WTC11 (cell line): Measurements from ENCODE around the gene INO80B. TPM values are rescaled to one million over a fixed set of nuclear protein-coding genes. Genes with fewer than 3 reads are reported as not detected.

Experiments
- ATAC-seq: fragments of 200-7000 bp; cut with Tn5 transposase; 2 replicates; pipeline ENCODE4 v1.10.0; 2021; ENCODE audit warnings: mild to moderate bottlenecking, moderate library complexity
- CTCF ChIA-PET: fragments of 300-600 bp; sonication (Branson Sonifier 250); formaldehyde crosslinking; loops from one replicate; lab custom pipeline; 2021; ENCODE audit warnings: antibody characterized with exemption; lab: Charles Lee
- POLR2A ChIA-PET: fragments of 350-600 bp; sonication (Branson Sonifier 250); formaldehyde crosslinking; loops from one replicate; lab custom pipeline; 2021; ENCODE audit warnings: antibody characterized with exemption; lab: Charles Lee
- DNase-seq: peaks from one replicate; pipeline ENCODE4 v3.0.0; 2021; ENCODE audit warnings: low spot score
- H3K27ac Mint-ChIP-seq: 2 replicates; pipeline ENCODE4 v1.8.0; 2021; ENCODE audit warnings: mixed read lengths
- H3K27me3 Mint-ChIP-seq: 2 replicates; pipeline ENCODE4 v1.8.0; 2021; ENCODE audit warnings: low read depth, mild to moderate bottlenecking, moderate library complexity, mixed read lengths
- H3K36me3 Mint-ChIP-seq: 2 replicates; pipeline ENCODE4 v1.8.0; 2021; ENCODE audit warnings: mixed read lengths
- H3K4me1 Mint-ChIP-seq: 2 replicates; pipeline ENCODE4 v1.8.0; 2022; ENCODE audit warnings: mixed read lengths
- H3K4me3 Mint-ChIP-seq: 2 replicates; pipeline ENCODE4 v1.8.0; 2021; ENCODE audit warnings: mild to moderate bottlenecking, moderate library complexity, mixed read lengths
- H3K9me3 Mint-ChIP-seq: 2 replicates; pipeline ENCODE4 v1.8.0; 2021; ENCODE audit warnings: mixed read lengths
- EMX1 ChIP-seq: fragments of 250-450 bp; sonication (Bioruptor Pico); IDR thresholded peaks from 2 replicates; pipeline ENCODE4 v1.8.0; 2021; ENCODE audit warnings: mild to moderate bottlenecking
- ESRRA ChIP-seq: sonication (generic); formaldehyde crosslinking; IDR thresholded peaks from 2 replicates; pipeline ENCODE4 v1.8.1; 2022; ENCODE audit warnings: mild to moderate bottlenecking, missing genetic modification reagents, borderline replicate concordance
- GABPB1 ChIP-seq: sonication (generic); formaldehyde crosslinking; IDR thresholded peaks from 2 replicates; pipeline ENCODE4 v1.8.1; 2023; ENCODE audit warnings: mild to moderate bottlenecking, missing genetic modification reagents
- GRHL2 ChIP-seq: fragments of 250-450 bp; sonication (Bioruptor Pico); IDR thresholded peaks from 2 replicates; pipeline ENCODE4 v1.8.0; 2022; ENCODE audit warnings: mild to moderate bottlenecking, moderate library complexity; ENCODE audit not compliant: insufficient replicate concordance, severe bottlenecking
- GTF2I ChIP-seq: fragments of 250-450 bp; sonication (Bioruptor Pico); conservative IDR thresholded peaks from 2 replicates; pipeline ENCODE4 v1.4.0; 2021; ENCODE audit warnings: mild to moderate bottlenecking
- KAT7 ChIP-seq: sonication (generic); formaldehyde crosslinking; IDR thresholded peaks from 2 replicates; pipeline ENCODE4 v1.8.1; 2023; ENCODE audit warnings: missing genetic modification reagents, mild to moderate bottlenecking, borderline replicate concordance
- NR1H2 ChIP-seq: sonication (generic); formaldehyde crosslinking; IDR thresholded peaks from 2 replicates; pipeline ENCODE4 v1.9.0; 2021; ENCODE audit warnings: mild to moderate bottlenecking, moderate library complexity, missing genetic modification reagents
- RELA ChIP-seq: sonication (generic); formaldehyde crosslinking; IDR thresholded peaks from 2 replicates; pipeline ENCODE4 v1.8.1; 2022; ENCODE audit warnings: missing genetic modification reagents, mild to moderate bottlenecking, borderline replicate concordance
- ZNF263 ChIP-seq: sonication (generic); formaldehyde crosslinking; IDR thresholded peaks from 2 replicates; pipeline ENCODE4 v1.8.1; 2022; ENCODE audit warnings: low read depth, mild to moderate bottlenecking, moderate library complexity, missing genetic modification reagents
- ZNF671 ChIP-seq: fragments of 250-450 bp; sonication (Bioruptor Pico); IDR thresholded peaks from 2 replicates; pipeline ENCODE4 v1.8.0; 2021; ENCODE audit warnings: mild to moderate bottlenecking
- total RNA-seq: library from RNA; stranded (reverse); gene quantifications from 3 replicates; pipeline ENCODE4 v1.2.3, GENCODE V29; 2021
- TF ChIP-seq, protein P1 (sequence below): sonication (generic); formaldehyde crosslinking; IDR thresholded peaks from 2 replicates; pipeline ENCODE4 v1.8.1; 2023; ENCODE audit warnings: mild to moderate bottlenecking, missing genetic modification reagents, borderline replicate concordance
- TF ChIP-seq, protein P2 (sequence below): fragments of 250-450 bp; sonication (Bioruptor Pico); conservative IDR thresholded peaks from 2 replicates; pipeline ENCODE4 v1.9.0; 2021; ENCODE audit warnings: mild to moderate bottlenecking
- TF ChIP-seq, protein P3 (sequence below): sonication (generic); formaldehyde crosslinking; IDR thresholded peaks from 2 replicates; pipeline ENCODE4 v1.8.1; 2022; ENCODE audit warnings: mild to moderate bottlenecking, missing genetic modification reagents, moderate library complexity, borderline replicate concordance
- TF ChIP-seq, protein P4 (sequence below): sonication (generic); formaldehyde crosslinking; IDR thresholded peaks from 2 replicates; pipeline ENCODE4 v1.8.1; 2023; ENCODE audit warnings: mild to moderate bottlenecking, missing genetic modification reagents
- TF ChIP-seq, protein P5 (sequence below): sonication (generic); formaldehyde crosslinking; IDR thresholded peaks from 2 replicates; pipeline ENCODE4 v1.8.0; 2022; ENCODE audit warnings: mild to moderate bottlenecking, missing genetic modification reagents
- TF ChIP-seq, protein P6 (sequence below): fragments of 250-450 bp; sonication (Bioruptor Pico); IDR thresholded peaks from 2 replicates; pipeline ENCODE4 v1.8.0; 2021; ENCODE audit warnings: mild to moderate bottlenecking
- TF ChIP-seq, protein P7 (sequence below): sonication (generic); formaldehyde crosslinking; IDR thresholded peaks from 2 replicates; pipeline ENCODE4 v1.8.1; 2022; ENCODE audit warnings: missing genetic modification reagents, borderline replicate concordance
- TF ChIP-seq, protein P8 (sequence below): sonication (generic); formaldehyde crosslinking; IDR thresholded peaks from 2 replicates; pipeline ENCODE4 v1.8.1; 2022; ENCODE audit warnings: mild to moderate bottlenecking, moderate library complexity, missing genetic modification reagents
- TF ChIP-seq, protein P9 (sequence below): fragments of 250-450 bp; sonication (Bioruptor Pico); IDR thresholded peaks from 2 replicates; pipeline ENCODE4 v1.9.0; 2021; ENCODE audit warnings: moderate library complexity, mild to moderate bottlenecking, inconsistent platforms, borderline replicate concordance

Gene INO80B
- total RNA-seq, 1 experiment from 2014 or later = 20.2 TPM

DNA sequence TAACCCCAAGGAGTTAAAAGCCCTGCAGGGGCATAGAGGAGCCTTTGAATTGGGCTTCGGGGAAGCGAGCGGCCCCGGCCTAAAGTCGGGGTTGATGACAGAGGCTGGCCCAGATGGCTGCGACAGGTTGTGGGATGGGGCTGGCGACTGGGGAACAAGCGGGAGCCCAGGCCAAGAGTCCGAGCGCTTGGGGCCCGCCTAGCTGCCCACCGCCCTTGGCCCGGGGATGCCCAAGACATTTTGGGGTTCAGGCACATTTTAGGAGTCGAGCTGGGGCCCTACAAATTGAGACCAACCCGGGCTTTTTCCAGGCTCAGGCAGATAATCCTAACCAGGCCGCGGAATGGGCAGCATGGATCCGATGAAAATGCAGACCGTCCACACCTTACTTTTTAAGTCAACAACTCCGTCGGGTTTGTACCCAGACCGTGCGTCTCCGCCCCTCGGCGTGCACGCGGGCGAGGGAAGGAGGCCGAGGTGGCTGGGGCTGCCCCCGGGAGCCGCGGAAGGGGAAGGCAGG, 13.7 kb upstream of the INO80B start (continued):
- TF ChIP-seq, protein P1, sequence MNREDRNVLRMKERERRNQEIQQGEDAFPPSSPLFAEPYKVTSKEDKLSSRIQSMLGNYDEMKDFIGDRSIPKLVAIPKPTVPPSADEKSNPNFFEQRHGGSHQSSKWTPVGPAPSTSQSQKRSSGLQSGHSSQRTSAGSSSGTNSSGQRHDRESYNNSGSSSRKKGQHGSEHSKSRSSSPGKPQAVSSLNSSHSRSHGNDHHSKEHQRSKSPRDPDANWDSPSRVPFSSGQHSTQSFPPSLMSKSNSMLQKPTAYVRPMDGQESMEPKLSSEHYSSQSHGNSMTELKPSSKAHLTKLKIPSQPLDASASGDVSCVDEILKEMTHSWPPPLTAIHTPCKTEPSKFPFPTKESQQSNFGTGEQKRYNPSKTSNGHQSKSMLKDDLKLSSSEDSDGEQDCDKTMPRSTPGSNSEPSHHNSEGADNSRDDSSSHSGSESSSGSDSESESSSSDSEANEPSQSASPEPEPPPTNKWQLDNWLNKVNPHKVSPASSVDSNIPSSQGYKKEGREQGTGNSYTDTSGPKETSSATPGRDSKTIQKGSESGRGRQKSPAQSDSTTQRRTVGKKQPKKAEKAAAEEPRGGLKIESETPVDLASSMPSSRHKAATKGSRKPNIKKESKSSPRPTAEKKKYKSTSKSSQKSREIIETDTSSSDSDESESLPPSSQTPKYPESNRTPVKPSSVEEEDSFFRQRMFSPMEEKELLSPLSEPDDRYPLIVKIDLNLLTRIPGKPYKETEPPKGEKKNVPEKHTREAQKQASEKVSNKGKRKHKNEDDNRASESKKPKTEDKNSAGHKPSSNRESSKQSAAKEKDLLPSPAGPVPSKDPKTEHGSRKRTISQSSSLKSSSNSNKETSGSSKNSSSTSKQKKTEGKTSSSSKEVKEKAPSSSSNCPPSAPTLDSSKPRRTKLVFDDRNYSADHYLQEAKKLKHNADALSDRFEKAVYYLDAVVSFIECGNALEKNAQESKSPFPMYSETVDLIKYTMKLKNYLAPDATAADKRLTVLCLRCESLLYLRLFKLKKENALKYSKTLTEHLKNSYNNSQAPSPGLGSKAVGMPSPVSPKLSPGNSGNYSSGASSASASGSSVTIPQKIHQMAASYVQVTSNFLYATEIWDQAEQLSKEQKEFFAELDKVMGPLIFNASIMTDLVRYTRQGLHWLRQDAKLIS (CRISPR knock-in tag) = no peak
- no peak for TF ChIP-seq ZNF263 (CRISPR knock-in tag)
- TF ChIP-seq, protein P2, sequence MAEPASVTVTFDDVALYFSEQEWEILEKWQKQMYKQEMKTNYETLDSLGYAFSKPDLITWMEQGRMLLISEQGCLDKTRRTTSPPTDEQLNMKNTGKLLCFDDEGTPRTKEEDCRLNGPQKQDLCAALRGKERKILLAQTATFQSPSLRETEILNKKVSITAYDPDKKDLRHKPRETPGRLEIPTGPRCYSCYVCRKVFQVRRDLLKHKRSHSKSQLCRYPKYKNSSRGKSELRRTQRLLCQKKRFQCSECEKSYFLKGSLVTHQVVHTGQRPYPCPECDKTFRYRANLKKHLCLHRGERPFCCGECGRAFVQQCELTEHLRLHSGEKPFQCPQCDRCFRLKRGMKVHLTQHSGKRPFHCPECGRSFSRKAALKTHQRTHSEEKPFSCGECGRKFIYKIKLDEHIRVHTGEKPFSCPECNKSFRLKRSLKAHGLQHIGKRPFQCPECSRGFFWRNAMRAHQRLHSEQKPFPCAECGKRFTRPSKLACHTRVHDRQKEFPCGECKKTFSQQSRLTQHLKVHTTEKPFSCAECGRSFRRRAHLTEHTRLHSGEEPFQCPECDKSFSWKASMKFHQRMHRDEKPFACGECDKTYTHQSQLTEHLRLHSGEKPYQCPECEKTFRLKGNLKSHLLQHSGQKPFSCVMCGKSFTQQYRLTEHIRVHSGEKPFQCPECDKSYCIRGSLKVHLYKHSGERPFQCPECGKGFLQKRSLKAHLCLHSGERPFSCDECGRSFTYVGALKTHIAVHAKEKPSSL = no peak
- TF ChIP-seq, protein P3, sequence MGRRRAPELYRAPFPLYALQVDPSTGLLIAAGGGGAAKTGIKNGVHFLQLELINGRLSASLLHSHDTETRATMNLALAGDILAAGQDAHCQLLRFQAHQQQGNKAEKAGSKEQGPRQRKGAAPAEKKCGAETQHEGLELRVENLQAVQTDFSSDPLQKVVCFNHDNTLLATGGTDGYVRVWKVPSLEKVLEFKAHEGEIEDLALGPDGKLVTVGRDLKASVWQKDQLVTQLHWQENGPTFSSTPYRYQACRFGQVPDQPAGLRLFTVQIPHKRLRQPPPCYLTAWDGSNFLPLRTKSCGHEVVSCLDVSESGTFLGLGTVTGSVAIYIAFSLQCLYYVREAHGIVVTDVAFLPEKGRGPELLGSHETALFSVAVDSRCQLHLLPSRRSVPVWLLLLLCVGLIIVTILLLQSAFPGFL = no peak; the same call in 1 of the 2 replicates

DNA sequence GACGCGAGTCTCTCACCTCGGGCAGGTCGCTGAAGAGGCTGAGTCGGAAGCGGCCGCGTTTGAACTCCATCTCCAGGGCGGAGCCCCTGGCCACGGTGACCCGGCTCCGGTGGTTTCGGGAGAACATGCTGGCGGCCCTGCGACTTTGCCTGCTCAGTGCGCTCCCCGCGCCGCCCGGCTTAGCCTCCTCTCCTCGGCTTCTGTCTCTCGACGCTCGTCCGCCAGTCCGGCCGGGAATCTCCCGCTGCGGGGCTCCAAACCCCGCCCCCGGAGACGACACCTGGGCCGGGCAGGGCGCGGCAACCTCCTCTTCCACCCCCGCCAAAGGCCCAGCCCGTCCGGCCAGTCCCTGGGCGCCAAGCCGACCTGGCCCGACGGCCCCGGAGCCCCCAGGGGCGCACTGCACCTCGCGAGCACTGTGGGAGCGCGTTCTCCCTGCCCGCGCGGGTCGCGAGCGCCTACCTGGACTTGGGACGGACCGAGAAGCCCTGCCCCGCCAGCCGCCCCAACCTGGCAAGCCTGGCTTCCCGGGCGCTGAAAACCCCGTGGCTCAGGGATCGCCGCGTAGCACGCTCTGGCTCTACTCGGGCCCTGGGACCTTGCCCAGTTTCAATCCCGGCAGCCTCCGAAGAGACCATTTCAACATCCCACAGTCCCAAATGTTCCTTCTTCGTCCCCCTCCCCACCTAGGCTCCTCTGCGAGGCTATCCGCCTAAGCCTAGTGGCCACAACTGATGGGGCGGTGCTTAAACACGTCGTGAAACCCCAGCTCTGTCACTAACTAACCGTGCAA, 13.0 kb upstream of the INO80B start, which contains the start of gene RTKN:
Gene RTKN, minus strand, starts transcription at position 248 of the 793 bp plus-strand sequence. Its CDS starts 121 bp downstream, at position 127.
- DNase-seq (peak; percentile 88), ATAC-seq (peak; percentile 50)
- H3K4me3 Mint-ChIP-seq = peak within 1 kb of the TSS; percentile 99
- H3K4me1 Mint-ChIP-seq = peaks cover 40% of the 10 kb centered on the region
- peak within 1 kb of the TSS; percentile 100 for H3K27ac Mint-ChIP-seq
- H3K27me3 Mint-ChIP-seq = peaks cover 12% of the 10 kb centered on the region
- ChIA-PET POLR2A (interaction anchor here (0.7 to 2.5 kb wide), 5 partner anchors 15 to 51 kb away, joined by 3 to 29 read pairs (median 4); partner anchors contain the start of gene WBP1), CTCF (interaction anchor here (0.6 to 2.0 kb wide), 5 partner anchors 10 to 192 kb away, joined by 3 to 5 read pairs (median 4); partner anchors contain the start of genes CCDC142, INO80B, TTC31 and WBP1)
- H3K9me3 Mint-ChIP-seq = no peaks in the 10 kb centered on the region
- H3K36me3 Mint-ChIP-seq = no peaks in the 10 kb centered on the region
- TF ChIP-seq RELA = no peak
- TF ChIP-seq ESRRA (CRISPR knock-in tag) = no peak; the same call in 1 of the 2 replicates
- TF ChIP-seq, protein P4, sequence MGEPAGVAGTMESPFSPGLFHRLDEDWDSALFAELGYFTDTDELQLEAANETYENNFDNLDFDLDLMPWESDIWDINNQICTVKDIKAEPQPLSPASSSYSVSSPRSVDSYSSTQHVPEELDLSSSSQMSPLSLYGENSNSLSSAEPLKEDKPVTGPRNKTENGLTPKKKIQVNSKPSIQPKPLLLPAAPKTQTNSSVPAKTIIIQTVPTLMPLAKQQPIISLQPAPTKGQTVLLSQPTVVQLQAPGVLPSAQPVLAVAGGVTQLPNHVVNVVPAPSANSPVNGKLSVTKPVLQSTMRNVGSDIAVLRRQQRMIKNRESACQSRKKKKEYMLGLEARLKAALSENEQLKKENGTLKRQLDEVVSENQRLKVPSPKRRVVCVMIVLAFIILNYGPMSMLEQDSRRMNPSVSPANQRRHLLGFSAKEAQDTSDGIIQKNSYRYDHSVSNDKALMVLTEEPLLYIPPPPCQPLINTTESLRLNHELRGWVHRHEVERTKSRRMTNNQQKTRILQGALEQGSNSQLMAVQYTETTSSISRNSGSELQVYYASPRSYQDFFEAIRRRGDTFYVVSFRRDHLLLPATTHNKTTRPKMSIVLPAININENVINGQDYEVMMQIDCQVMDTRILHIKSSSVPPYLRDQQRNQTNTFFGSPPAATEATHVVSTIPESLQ = no peak
- no peak for TF ChIP-seq GTF2I (CRISPR knock-in tag)
- TF ChIP-seq ZNF671 = no peak
- TF ChIP-seq, protein P5, sequence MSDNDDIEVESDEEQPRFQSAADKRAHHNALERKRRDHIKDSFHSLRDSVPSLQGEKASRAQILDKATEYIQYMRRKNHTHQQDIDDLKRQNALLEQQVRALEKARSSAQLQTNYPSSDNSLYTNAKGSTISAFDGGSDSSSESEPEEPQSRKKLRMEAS (CRISPR knock-in tag) = peak; percentile 71
- TF ChIP-seq, protein P6, sequence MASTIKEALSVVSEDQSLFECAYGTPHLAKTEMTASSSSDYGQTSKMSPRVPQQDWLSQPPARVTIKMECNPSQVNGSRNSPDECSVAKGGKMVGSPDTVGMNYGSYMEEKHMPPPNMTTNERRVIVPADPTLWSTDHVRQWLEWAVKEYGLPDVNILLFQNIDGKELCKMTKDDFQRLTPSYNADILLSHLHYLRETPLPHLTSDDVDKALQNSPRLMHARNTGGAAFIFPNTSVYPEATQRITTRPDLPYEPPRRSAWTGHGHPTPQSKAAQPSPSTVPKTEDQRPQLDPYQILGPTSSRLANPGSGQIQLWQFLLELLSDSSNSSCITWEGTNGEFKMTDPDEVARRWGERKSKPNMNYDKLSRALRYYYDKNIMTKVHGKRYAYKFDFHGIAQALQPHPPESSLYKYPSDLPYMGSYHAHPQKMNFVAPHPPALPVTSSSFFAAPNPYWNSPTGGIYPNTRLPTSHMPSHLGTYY (CRISPR knock-in tag) = no peak
- no peak for TF ChIP-seq EMX1
- TF ChIP-seq, protein P7, sequence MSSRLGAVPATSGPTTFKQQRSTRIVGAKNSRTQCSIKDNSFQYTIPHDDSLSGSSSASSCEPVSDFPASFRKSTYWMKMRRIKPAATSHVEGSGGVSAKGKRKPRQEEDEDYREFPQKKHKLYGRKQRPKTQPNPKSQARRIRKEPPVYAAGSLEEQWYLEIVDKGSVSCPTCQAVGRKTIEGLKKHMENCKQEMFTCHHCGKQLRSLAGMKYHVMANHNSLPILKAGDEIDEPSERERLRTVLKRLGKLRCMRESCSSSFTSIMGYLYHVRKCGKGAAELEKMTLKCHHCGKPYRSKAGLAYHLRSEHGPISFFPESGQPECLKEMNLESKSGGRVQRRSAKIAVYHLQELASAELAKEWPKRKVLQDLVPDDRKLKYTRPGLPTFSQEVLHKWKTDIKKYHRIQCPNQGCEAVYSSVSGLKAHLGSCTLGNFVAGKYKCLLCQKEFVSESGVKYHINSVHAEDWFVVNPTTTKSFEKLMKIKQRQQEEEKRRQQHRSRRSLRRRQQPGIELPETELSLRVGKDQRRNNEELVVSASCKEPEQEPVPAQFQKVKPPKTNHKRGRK (CRISPR knock-in tag) = no peak
- TF ChIP-seq NR1H2 = no peak
- TF ChIP-seq GABPB1 (CRISPR knock-in tag) = peak; percentile 29; the same call in 1 of the 2 replicates
- no peak for TF ChIP-seq GRHL2
- 0 out of 2 replicates have a peak, but pooled peaks have one; percentile 89 for TF ChIP-seq KAT7
- TF ChIP-seq, protein P8, sequence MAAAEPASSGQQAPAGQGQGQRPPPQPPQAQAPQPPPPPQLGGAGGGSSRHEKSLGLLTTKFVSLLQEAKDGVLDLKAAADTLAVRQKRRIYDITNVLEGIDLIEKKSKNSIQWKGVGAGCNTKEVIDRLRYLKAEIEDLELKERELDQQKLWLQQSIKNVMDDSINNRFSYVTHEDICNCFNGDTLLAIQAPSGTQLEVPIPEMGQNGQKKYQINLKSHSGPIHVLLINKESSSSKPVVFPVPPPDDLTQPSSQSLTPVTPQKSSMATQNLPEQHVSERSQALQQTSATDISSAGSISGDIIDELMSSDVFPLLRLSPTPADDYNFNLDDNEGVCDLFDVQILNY = peak; percentile 90
- TF ChIP-seq, protein P9, sequence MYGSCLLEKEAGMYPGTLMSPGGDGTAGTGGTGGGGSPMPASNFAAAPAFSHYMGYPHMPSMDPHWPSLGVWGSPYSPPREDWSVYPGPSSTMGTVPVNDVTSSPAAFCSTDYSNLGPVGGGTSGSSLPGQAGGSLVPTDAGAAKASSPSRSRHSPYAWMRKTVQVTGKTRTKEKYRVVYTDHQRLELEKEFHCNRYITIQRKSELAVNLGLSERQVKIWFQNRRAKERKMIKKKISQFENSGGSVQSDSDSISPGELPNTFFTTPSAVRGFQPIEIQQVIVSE = no peak
